Measurements from ENCODE around the gene ZNF445. TPM values are rescaled to one million over a fixed set of nuclear protein-coding genes. Genes with fewer than 3 reads are reported as not detected.
"Not testable (repeated sequence)": the region's sequence is repeated elsewhere in the genome, so short reads cannot be mapped to it uniquely, and the experiment has no call there.

The ZNF445 gene
- total RNA-seq, 4 donors from 2014 or later = 4.6 to 10.1 (median 6.6) TPM

GRCh38 chr3:44398853-44399252, 78.6 kb downstream of the ZNF445 start:
- ATAC-seq (ENCODE audit: low FRiP score) = no peak
- DNase-seq (ENCODE audit: low spot score) = no peak
- TF ChIP-seq, protein P1, sequence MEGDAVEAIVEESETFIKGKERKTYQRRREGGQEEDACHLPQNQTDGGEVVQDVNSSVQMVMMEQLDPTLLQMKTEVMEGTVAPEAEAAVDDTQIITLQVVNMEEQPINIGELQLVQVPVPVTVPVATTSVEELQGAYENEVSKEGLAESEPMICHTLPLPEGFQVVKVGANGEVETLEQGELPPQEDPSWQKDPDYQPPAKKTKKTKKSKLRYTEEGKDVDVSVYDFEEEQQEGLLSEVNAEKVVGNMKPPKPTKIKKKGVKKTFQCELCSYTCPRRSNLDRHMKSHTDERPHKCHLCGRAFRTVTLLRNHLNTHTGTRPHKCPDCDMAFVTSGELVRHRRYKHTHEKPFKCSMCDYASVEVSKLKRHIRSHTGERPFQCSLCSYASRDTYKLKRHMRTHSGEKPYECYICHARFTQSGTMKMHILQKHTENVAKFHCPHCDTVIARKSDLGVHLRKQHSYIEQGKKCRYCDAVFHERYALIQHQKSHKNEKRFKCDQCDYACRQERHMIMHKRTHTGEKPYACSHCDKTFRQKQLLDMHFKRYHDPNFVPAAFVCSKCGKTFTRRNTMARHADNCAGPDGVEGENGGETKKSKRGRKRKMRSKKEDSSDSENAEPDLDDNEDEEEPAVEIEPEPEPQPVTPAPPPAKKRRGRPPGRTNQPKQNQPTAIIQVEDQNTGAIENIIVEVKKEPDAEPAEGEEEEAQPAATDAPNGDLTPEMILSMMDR (IDR thresholded peaks at IDR 0.05) = no peak

GRCh38 chr3:44398271-44398670, 79.2 kb downstream of the ZNF445 start:
- not testable (repeated sequence) for ATAC-seq (ENCODE audit: low FRiP score); DNase-seq (ENCODE audit: low spot score)

GRCh38 chr3:44396200-44397171, 81.0 kb downstream of the ZNF445 start:
- DNase-seq (ENCODE audit: low spot score) = no peak
- no peak for ATAC-seq (ENCODE audit: low FRiP score)
- TF ChIP-seq, protein P1 (IDR thresholded peaks at IDR 0.05) = no peak

- ATAC-seq (ENCODE audit: low FRiP score) = no peak
- TF ChIP-seq, protein P1 (IDR thresholded peaks at IDR 0.05) = no peak
- no peak for DNase-seq (ENCODE audit: low spot score)
Observed at GRCh38 chr3:44395714-44396113, 81.8 kb downstream of the ZNF445 start.

- TF ChIP-seq, protein P1 (IDR thresholded peaks at IDR 0.05) = no peak
- DNase-seq (ENCODE audit: low spot score) (no peak), ATAC-seq (ENCODE audit: low FRiP score) (no peak)
Observed at GRCh38 chr3:44392489-44392888, 85.0 kb downstream of the ZNF445 start.

GRCh38 chr3:44387404-44387803, 90.1 kb downstream of the ZNF445 start:
- no peak for ATAC-seq (ENCODE audit: low FRiP score)
- TF ChIP-seq, protein P1 (IDR thresholded peaks at IDR 0.05) = no peak

More at GRCh38 chr3:44387404-44387803, 90.1 kb downstream of the ZNF445 start:
- DNase-seq (ENCODE audit: low spot score) = no peak

Other genes with a start within 250 kb of the ZNF445 start
- not detected for gene TOPAZ1, start 235.8 kb downstream of the ZNF445 start, total RNA-seq
- gene TCAIM, start 138.9 kb downstream of the ZNF445 start, total RNA-seq = 10 to 100 TPM; 16.2 to 28.7 (median 22.1) TPM
- 1 to 10 TPM; 1.8 to 7.6 (median 3.9) TPM for gene ZKSCAN7, start 77.5 kb upstream of the ZNF445 start, total RNA-seq
- 1 to 10 TPM; 1.4 to 3.5 (median 1.8) TPM for gene ZNF660, start 107.3 kb upstream of the ZNF445 start, total RNA-seq
- gene ZNF197, start 147.4 kb upstream of the ZNF445 start, total RNA-seq = 10 to 100 TPM; 10.2 to 19.7 (median 10.8) TPM
- 10 to 100 TPM in 2 of 4 donors, 1 to 10 TPM in 2; 8.3 to 28.1 (median 12.8) TPM for gene ZNF35, start 171.1 kb upstream of the ZNF445 start, total RNA-seq
- 1 to 10 TPM; 3.3 to 7.3 (median 6.0) TPM for gene ZNF502, start 235.0 kb upstream of the ZNF445 start, total RNA-seq